WTC11 (cell line): ENCODE data around the gene CIRBP. TPM values are rescaled to one million over a fixed set of nuclear protein-coding genes. Genes with fewer than 3 reads are reported as not detected.

Experiments used
- ATAC-seq: fragments of 200-7000 bp; cut with Tn5 transposase; 2 replicates; pipeline ENCODE4 v1.10.0; 2021; ENCODE audit warnings: mild to moderate bottlenecking, moderate library complexity
- CTCF ChIA-PET: fragments of 300-600 bp; sonication (Branson Sonifier 250); formaldehyde crosslinking; loops from one replicate; lab custom pipeline; 2021; ENCODE audit warnings: antibody characterized with exemption; lab: Charles Lee
- POLR2A ChIA-PET: fragments of 350-600 bp; sonication (Branson Sonifier 250); formaldehyde crosslinking; loops from one replicate; lab custom pipeline; 2021; ENCODE audit warnings: antibody characterized with exemption; lab: Charles Lee
- DNase-seq: peaks from one replicate; pipeline ENCODE4 v3.0.0; 2021; ENCODE audit warnings: low spot score
- H3K27ac Mint-ChIP-seq: 2 replicates; pipeline ENCODE4 v1.8.0; 2021; ENCODE audit warnings: mixed read lengths
- H3K27me3 Mint-ChIP-seq: 2 replicates; pipeline ENCODE4 v1.8.0; 2021; ENCODE audit warnings: low read depth, mild to moderate bottlenecking, moderate library complexity, mixed read lengths
- H3K36me3 Mint-ChIP-seq: 2 replicates; pipeline ENCODE4 v1.8.0; 2021; ENCODE audit warnings: mixed read lengths
- H3K4me1 Mint-ChIP-seq: 2 replicates; pipeline ENCODE4 v1.8.0; 2022; ENCODE audit warnings: mixed read lengths
- H3K4me3 Mint-ChIP-seq: 2 replicates; pipeline ENCODE4 v1.8.0; 2021; ENCODE audit warnings: mild to moderate bottlenecking, moderate library complexity, mixed read lengths
- H3K9me3 Mint-ChIP-seq: 2 replicates; pipeline ENCODE4 v1.8.0; 2021; ENCODE audit warnings: mixed read lengths
- CBFB ChIP-seq: sonication (generic); formaldehyde crosslinking; IDR thresholded peaks from 2 replicates; pipeline ENCODE4 v1.8.1; 2022; ENCODE audit warnings: mild to moderate bottlenecking, low read depth, missing genetic modification reagents
- CTCF ChIP-seq: fragments of 200-600 bp; IDR thresholded peaks from 2 replicates; pipeline ENCODE4 v1.8.0; 2022; ENCODE audit warnings: antibody characterized with exemption
- ELF4 ChIP-seq: sonication (generic); formaldehyde crosslinking; IDR thresholded peaks from 2 replicates; pipeline ENCODE4 v1.8.1; 2022; ENCODE audit warnings: low read depth, mild to moderate bottlenecking, moderate library complexity, missing genetic modification reagents
- EMX1 ChIP-seq: fragments of 250-450 bp; sonication (Bioruptor Pico); IDR thresholded peaks from 2 replicates; pipeline ENCODE4 v1.8.0; 2021; ENCODE audit warnings: mild to moderate bottlenecking
- ESRRA ChIP-seq: sonication (generic); formaldehyde crosslinking; IDR thresholded peaks from 2 replicates; pipeline ENCODE4 v1.8.1; 2022; ENCODE audit warnings: mild to moderate bottlenecking, missing genetic modification reagents, borderline replicate concordance
- FOXP1 ChIP-seq: sonication (generic); formaldehyde crosslinking; IDR thresholded peaks from 2 replicates; pipeline ENCODE4 v1.8.0; 2022; ENCODE audit warnings: missing genetic modification reagents, mild to moderate bottlenecking, moderate library complexity, borderline replicate concordance
- FOXP4 ChIP-seq: sonication (generic); formaldehyde crosslinking; IDR thresholded peaks from 2 replicates; pipeline ENCODE4 v1.8.0; 2022; ENCODE audit warnings: mild to moderate bottlenecking, missing genetic modification reagents
- HMGA2 ChIP-seq: fragments of 250-450 bp; sonication (Bioruptor Pico); IDR thresholded peaks from 2 replicates; pipeline ENCODE4 v1.4.0; 2021; ENCODE audit warnings: mild to moderate bottlenecking, moderate library complexity
- KAT7 ChIP-seq: sonication (generic); formaldehyde crosslinking; IDR thresholded peaks from 2 replicates; pipeline ENCODE4 v1.8.1; 2023; ENCODE audit warnings: missing genetic modification reagents, mild to moderate bottlenecking, borderline replicate concordance
- NFE2L1 ChIP-seq: sonication (generic); formaldehyde crosslinking; IDR thresholded peaks from 2 replicates; pipeline ENCODE4 v1.8.1; 2023; ENCODE audit warnings: missing genetic modification reagents
- NR2C2 ChIP-seq: sonication (generic); formaldehyde crosslinking; IDR thresholded peaks from 2 replicates; pipeline ENCODE4 v1.8.0; 2022; ENCODE audit warnings: mild to moderate bottlenecking, missing genetic modification reagents
- PRRX2 ChIP-seq: fragments of 250-450 bp; sonication (Bioruptor Pico); IDR thresholded peaks from 2 replicates; pipeline ENCODE4 v1.8.0; 2021; ENCODE audit warnings: mild to moderate bottlenecking
- RELA ChIP-seq: sonication (generic); formaldehyde crosslinking; IDR thresholded peaks from 2 replicates; pipeline ENCODE4 v1.8.1; 2022; ENCODE audit warnings: missing genetic modification reagents, mild to moderate bottlenecking, borderline replicate concordance
- SMAD4 ChIP-seq: sonication (generic); formaldehyde crosslinking; IDR thresholded peaks from 2 replicates; pipeline ENCODE4 v1.8.0; 2022; ENCODE audit warnings: mild to moderate bottlenecking, missing genetic modification reagents
- SP1 ChIP-seq: sonication (generic); formaldehyde crosslinking; conservative IDR thresholded peaks from 2 replicates; pipeline ENCODE4 v1.8.1; 2022; ENCODE audit warnings: missing genetic modification reagents
- TEAD1 ChIP-seq: sonication (generic); formaldehyde crosslinking; IDR thresholded peaks from 2 replicates; pipeline ENCODE4 v1.8.0; 2022; ENCODE audit warnings: mild to moderate bottlenecking, missing genetic modification reagents
- TEAD4 ChIP-seq: sonication (generic); formaldehyde crosslinking; IDR thresholded peaks from 2 replicates; pipeline ENCODE4 v1.8.0; 2022; ENCODE audit warnings: mild to moderate bottlenecking, missing genetic modification reagents
- TP53 ChIP-seq: sonication (generic); formaldehyde crosslinking; IDR thresholded peaks from 2 replicates; pipeline ENCODE4 v1.8.1; 2023; ENCODE audit warnings: mild to moderate bottlenecking, missing genetic modification reagents
- ZBTB21 ChIP-seq: sonication (generic); formaldehyde crosslinking; IDR thresholded peaks from 2 replicates; pipeline ENCODE4 v1.8.1; 2023; ENCODE audit warnings: mild to moderate bottlenecking, missing genetic modification reagents, borderline replicate concordance
- ZBTB43 ChIP-seq: sonication (generic); formaldehyde crosslinking; IDR thresholded peaks from 2 replicates; pipeline ENCODE4 v1.8.1; 2023; ENCODE audit warnings: mild to moderate bottlenecking, missing genetic modification reagents
- ZNF396 ChIP-seq: fragments of 250-450 bp; sonication (Bioruptor Pico); IDR thresholded peaks from 2 replicates; pipeline ENCODE4 v1.8.0; 2021; ENCODE audit warnings: mild to moderate bottlenecking, moderate library complexity, borderline replicate concordance
- ZNF423 ChIP-seq: fragments of 250-450 bp; sonication (Bioruptor Pico); IDR thresholded peaks from 2 replicates; pipeline ENCODE4 v2.1.2; 2022; ENCODE audit warnings: mild to moderate bottlenecking, moderate library complexity
- total RNA-seq: library from RNA; stranded (reverse); gene quantifications from 3 replicates; pipeline ENCODE4 v1.2.3, GENCODE V29; 2021

Gene CIRBP
- total RNA-seq, 1 experiment from 2014 or later = 298 TPM

DNA sequence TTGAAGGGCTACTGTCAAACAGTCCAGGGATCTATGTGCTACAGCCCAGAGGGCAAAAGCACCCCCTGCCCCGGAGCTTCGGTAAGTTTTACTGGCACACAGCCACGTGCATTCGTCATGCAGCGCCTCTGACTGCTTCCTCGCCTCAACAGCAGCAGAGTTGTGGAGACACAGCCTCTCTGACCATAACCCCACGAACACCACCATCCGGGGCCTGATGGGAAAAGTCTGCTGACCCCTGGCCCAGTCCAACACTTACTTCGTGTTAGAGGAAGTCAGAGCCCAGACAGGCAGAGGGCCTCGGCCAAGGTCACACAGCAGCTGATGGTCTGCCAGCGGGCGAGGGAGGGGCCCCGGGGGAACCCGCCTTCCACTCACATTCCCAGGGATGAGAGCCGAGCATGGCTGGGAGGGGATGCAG is 36.5 kb upstream of the CIRBP start:
- Mint-ChIP-seq H3K4me3 (no peak overlapping the region), H3K9me3 (no peaks in the 10 kb centered on the region)
- TF ChIP-seq ESRRA (CRISPR knock-in tag) = no peak
- no peak for TF ChIP-seq NR2C2
- TF ChIP-seq TEAD1 (CRISPR knock-in tag) = no peak
- no peak for TF ChIP-seq ZBTB21 (CRISPR knock-in tag)
- TF ChIP-seq ELF4 (CRISPR knock-in tag) = no peak
- no peak for TF ChIP-seq TP53 (CRISPR knock-in tag)
- TF ChIP-seq, all 79 proteins: peak for 0
- CTCF ChIA-PET = interaction anchor here (1.5 kb wide), 2 partner anchors 10 to 12 kb away, joined by 3 to 5 read pairs; no protein-coding TSS in a partner anchor
- POLR2A ChIA-PET = interaction anchor here (0.6 kb wide), 1 partner anchor 54 kb away, joined by 4 read pairs; no protein-coding TSS in a partner anchor
- H3K27ac Mint-ChIP-seq = no peak overlapping the region
- DNase-seq (no peak), ATAC-seq (no peak)
- no peaks in the 10 kb centered on the region for H3K36me3 Mint-ChIP-seq
- H3K4me1 Mint-ChIP-seq = no peaks in the 10 kb centered on the region
- H3K27me3 Mint-ChIP-seq = no peaks in the 10 kb centered on the region

GRCh38 chr19:1233115-1233667 is 35.9 kb upstream of the CIRBP start:
- Mint-ChIP-seq H3K27me3 (no peaks in the 10 kb centered on the region), H3K4me3 (no peak overlapping the region), H3K9me3 (no peaks in the 10 kb centered on the region), H3K4me1 (0 out of 2 replicates have a peak, but pooled peaks cover under 1% of the 10 kb centered on the region), H3K36me3 (no peaks in the 10 kb centered on the region), H3K27ac (no peak overlapping the region)
- CTCF ChIA-PET = interaction anchor here (1.5 kb wide), 1 partner anchor 10 kb away, joined by 3 read pairs; no protein-coding TSS in a partner anchor
- TF ChIP-seq TEAD4 (CRISPR knock-in tag) (no peak), ZBTB43 (CRISPR knock-in tag) (no peak), ZNF423 (no peak), SMAD4 (CRISPR knock-in tag) (no peak), NR2C2 (no peak), RELA (CRISPR knock-in tag) (no peak), CTCF (no peak), EMX1 (CRISPR knock-in tag) (no peak), FOXP1 (no peak), ZNF396 (CRISPR knock-in tag) (no peak), ELF4 (CRISPR knock-in tag) (no peak), KAT7 (CRISPR knock-in tag) (no peak), SP1 (CRISPR knock-in tag) (no peak), ZBTB21 (CRISPR knock-in tag) (no peak), CBFB (CRISPR knock-in tag) (no peak), NFE2L1 (CRISPR knock-in tag) (no peak), HMGA2 (CRISPR knock-in tag) (no peak), FOXP4 (CRISPR knock-in tag) (no peak), PRRX2 (no peak)
- no peak for ATAC-seq
- POLR2A ChIA-PET = no interaction called here
- DNase-seq = no peak
